Heart left ventricle (tissue), 13 donors: Measurements from ENCODE around the gene CFAP54.

Source experiments
- CTCF ChIP-seq, 12 donors: fragments of 200-600 bp; sonication (generic) in 4 of 12; IDR thresholded peaks; one replicate each; pipeline versions ENCODE4 v1.5.0 to v1.8.0; 2018 to 2022; ENCODE audit warnings: antibody characterized with exemption in 12 of 12, mild to moderate bottlenecking in 5 of 12
- POLR2A ChIP-seq, 2 donors: fragments of 450-650 bp; IDR thresholded peaks; one replicate each; pipeline ENCODE4 v1.6.1; 2017; ENCODE audit warnings: antibody characterized with exemption in 2 of 2, mild to moderate bottlenecking in 2 of 2, moderate library complexity in 2 of 2
- donor health status: ischemic (EF 13 %, LVEDD 7.1; RV severe dilation, severe dysfunction).
- donor health status: DM: no; HTN: yes; CAD: no.
- donor health status: DM: no; HTN: no; CAD: no.
- donor health status: ischemic (EF 25% LVEDD 6.9; RV normal size, moderate dysfunction).
- donor health status: ischemic (EF 25% LVEDD 5.7; RV mildly dilated, moderate dysfunction).
- donor health status: ischemic (EF 35%, LVEDD 5.7; RV mildly dilated, moderate dysfunction).
- donor health status: nonischemic (EF 11% LVEDD 7.7; RV severe dilation, severe dysfunction).
- donor health status: DM: yes; HTN: yes; CAD: no.
- donor health status: PGD.
- donor health status: ischemic (EF 29% LVEDD 5.4; RV normal size, mild dysfunction).
- donor health status: nonischemic (EF 23%, LVEDD 6.1; RV moderate dilation, normal function).

- TF ChIP-seq POLR2A (IDR thresholded peaks at IDR 0.05), result no peak
- no peak for TF ChIP-seq CTCF (IDR thresholded peaks at IDR 0.05)
Observed at GRCh38 chr12:96901175-96901574, 411.8 kb downstream of the CFAP54 start.
